AG09319 (cell line): ENCODE results near the gene TSPOAP1.

Experiments used
- DNase-seq: peaks from one replicate; pipeline ENCODE4 v3.0.0-alpha.2; 2010; ENCODE audit warnings: low read depth; ENCODE audit errors: extremely low read depth
- TF ChIP-seq, protein P1 (sequence below): IDR thresholded peaks from 2 replicates; pipeline ENCODE4 v1.5.1; 2011; ENCODE audit warnings: low read depth, mild to moderate bottlenecking, inconsistent platforms, low read length, moderate library complexity

Gene TSPOAP1

DNA sequence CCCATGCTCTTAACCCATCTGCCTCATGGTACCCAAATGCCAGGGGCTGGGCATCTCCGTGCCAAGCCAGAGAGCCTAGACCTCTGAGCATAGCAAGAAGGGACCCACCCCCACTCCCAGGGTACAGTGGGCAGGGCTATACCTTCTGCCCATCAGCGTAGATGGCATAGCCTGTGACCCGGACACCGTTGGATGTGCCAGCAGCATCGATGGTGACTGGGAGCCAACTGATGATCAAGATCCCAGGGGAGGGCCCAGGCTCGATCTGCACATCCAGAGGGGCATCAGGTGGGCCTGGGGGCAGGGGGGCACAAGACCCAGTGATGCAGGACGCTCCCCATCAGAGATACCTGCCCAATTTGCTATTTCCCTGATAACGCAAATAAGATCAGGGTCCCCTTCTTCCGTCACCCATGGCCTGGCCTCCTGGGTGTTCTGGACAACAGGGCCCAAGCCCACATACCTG, 17.1 kb downstream of the TSPOAP1 start:
- no peak for DNase-seq
- TF ChIP-seq, protein P1, sequence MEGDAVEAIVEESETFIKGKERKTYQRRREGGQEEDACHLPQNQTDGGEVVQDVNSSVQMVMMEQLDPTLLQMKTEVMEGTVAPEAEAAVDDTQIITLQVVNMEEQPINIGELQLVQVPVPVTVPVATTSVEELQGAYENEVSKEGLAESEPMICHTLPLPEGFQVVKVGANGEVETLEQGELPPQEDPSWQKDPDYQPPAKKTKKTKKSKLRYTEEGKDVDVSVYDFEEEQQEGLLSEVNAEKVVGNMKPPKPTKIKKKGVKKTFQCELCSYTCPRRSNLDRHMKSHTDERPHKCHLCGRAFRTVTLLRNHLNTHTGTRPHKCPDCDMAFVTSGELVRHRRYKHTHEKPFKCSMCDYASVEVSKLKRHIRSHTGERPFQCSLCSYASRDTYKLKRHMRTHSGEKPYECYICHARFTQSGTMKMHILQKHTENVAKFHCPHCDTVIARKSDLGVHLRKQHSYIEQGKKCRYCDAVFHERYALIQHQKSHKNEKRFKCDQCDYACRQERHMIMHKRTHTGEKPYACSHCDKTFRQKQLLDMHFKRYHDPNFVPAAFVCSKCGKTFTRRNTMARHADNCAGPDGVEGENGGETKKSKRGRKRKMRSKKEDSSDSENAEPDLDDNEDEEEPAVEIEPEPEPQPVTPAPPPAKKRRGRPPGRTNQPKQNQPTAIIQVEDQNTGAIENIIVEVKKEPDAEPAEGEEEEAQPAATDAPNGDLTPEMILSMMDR: no peak

DNA sequence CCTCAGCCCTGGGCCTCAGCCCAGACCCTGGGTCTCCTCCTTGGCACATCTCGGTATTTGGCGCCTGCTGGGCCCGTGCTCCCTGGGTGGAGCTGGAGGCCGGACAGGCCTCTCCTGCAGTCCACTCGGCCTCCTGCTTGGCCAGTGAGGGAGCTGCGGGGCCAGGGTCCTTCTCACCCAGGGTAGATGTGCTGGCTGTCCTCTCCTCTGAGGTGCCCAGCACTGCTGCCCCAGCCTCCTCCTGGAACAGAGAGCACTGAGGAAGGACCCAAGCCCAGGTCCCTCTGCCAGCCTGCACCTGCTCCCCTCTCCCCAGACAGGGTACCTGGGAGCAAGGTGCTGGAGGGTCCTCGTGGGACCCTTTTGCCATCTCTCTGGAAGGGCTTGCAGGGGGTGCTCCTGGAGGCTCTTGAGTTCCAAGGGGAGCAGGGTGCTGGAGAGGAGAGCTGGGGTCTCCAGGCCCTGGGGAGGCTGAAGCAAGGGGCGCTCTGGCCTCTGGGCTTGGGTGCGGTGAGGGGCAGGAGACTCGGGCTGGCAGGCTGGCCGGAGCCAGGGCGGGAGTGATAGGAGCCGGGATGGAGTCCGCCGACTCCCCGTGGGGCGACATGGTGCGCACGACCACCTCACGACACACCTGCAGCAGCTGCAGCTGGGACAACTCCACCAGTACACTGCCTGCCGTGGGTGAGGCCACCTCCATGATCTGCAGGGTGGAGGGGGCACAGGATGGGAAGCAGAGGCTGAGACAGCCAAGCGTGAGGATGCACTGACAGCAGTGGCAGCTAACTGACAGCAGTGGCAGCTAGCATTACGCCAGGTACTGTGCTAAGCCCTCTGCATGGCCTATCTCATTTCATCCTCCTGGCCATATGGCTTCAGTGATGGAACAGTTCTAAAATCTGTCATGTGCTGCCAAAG, 17.8 kb downstream of the TSPOAP1 start:
- no peak for DNase-seq
- TF ChIP-seq, protein P1: no peak

DNA sequence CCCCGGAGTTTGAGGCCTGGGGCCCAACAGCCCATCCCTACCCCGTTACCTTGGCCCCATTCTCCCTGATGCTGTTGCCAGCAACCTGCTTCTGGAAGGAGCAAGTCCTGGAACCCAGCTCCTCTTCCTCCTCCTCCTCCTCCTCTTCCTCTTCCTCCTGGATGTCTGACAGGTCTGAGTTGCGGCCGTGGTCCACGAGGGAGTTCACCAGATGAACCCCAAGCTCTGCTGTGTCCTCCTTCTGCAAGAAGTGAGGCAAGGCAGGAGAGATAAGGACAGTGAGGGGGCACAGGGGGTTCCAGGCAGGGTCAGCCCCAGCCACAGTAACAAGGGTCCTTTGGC, 18.7 kb downstream of the TSPOAP1 start:
- no peak for DNase-seq
- TF ChIP-seq, protein P1: no peak

DNA sequence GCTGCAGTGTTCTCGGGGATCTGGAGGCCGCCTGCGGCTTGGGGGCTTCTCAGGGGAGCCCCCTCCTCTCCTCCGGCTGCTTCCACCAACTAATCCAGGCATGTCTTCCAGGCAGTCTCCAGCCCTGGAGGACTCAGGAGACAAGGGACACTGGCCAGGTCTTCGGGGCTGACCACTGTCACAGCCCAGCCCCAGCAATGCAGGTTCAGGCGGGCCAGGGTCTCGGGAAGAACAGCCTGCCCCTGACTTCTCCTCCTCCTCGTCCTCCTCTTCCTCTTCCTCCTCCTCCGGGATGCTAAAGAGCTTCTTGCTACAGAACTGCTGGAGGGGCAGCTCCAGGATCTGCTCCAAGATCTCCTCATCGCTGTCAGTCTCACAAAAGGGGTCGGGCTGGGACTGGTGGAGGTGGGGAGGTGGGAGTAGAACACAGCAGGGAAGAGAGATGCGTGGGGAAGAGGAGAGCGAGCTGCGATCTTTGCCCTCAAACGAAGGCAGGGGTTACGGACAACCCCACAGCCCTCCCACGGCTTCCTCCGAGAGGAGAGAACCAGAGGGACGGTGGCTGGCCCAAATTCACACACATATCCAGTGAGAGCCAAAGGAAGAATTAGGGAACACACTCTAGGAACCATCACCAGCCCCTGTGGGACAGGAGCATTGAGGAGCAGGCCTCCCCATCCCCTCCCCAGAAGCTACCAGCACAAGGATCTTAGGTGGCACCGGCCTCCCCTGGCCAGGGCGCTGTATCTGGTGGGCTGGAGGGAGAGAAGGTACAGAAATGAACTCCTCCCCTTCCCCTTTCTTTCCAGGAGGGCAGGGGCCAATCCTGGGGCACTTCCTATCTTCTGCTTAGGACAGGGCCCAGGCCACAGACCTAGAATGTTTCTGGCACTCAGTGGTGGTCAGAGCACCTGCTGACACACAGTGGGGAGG, 19.3 kb downstream of the TSPOAP1 start:
- no peak for DNase-seq
- TF ChIP-seq, protein P1: no peak

DNA sequence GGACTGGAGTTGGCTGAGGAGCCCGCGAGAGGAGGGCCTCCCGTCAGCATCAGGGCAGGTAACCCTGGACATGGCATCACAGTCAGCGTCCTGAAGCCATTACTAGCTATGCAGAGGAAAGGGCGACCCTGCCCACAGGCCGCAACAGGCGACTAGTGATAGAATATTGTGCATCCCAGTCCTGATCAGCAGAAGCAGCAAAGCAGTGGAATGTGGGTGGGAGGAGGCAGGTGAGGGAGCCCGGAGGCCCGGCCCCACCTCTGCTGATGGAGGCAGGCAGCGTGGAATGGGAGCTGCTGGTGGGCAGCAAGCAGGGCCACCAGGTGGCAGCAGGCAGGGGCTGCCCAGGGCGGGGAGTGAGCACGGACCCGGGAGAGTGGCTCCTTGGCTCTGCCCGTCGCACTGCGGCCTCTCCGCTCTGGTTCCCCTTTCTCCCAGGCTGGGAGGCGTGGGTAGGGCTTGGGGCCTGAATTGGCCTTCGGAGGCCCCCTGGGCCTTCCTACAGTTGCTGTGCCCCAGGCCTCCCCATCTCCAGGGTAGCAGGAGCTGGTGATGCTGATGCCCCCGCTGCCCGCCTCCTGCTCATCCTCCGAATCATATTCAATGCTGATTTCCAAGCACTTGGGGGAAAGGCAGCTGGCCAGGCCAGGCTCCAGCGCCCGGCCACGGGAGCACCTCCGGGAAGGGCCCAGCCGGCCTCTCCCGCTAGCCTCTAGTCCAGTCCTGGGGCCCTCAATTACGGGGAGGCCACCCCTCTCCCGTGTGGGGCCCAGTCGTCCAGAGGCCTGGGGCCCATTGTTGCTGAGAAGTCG, 20.2 kb downstream of the TSPOAP1 start:
- DNase-seq: no peak
- TF ChIP-seq, protein P1: no peak; the same call in 1 of the 2 replicates

DNA sequence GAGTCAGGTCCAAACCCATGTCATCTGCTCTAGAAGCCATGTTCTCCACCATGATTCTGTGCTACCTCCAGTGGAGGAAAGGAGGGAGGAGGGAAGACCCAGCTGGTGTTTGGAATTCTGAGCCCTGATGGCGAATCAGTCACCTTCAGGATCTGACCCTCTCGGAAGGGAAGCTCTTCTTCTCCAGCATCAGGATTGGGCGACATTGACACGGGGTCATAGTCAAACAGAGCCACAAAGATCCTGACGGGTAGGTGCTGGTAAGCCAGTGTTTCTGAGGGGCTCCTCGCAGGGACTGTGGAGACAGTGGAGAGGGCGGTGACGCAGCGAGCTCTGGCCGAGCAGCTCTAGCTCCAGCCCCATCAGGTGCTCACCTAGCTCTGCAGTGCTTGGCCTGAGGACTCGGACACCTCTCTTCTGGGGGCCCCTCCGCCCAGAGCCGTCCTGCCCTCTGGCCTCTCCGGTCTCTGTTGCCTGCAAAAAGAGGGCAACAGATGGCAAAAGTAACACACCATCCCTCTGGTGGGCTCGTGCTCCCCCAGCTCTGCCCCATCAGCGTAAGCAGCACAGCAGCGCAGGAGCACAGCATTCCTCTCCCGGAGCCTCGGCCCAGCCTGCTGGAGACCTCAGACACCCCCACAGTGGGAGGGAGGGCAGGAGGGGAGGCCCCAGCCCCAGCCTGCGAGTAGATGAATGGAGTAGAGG, 21.0 kb downstream of the TSPOAP1 start:
- DNase-seq: no peak
- TF ChIP-seq, protein P1: no peak
